M059J (cell line): ENCODE measurements around the gene MBD3L4. TPM values are rescaled to one million over a fixed set of nuclear protein-coding genes. Genes with fewer than 3 reads are reported as not detected.

Source experiments
- total RNA-seq: library from RNA; depleted of rRNA; stranded (reverse); fragments of >200 nt; shearing (Covaris generic); gene quantifications from 2 replicates; pipeline ENCODE4 v1.2.3, GENCODE V29; 2014; rRNA removed

MBD3L4 gene
- total RNA-seq, 1 experiment from 2014 or later = not detected

Other genes with a start within 250 kb of the MBD3L4 start
- gene ADGRE1, start 152.6 kb downstream of the MBD3L4 start, total RNA-seq = 0.79 and 0.89 TPM in 2 replicates
- not detected in 2 replicates for gene MBD3L2B, start 18.7 kb downstream of the MBD3L4 start, total RNA-seq
- gene MBD3L5, start 9.6 kb downstream of the MBD3L4 start, total RNA-seq = not detected in 2 replicates
- not detected in 2 replicates for gene MBD3L2, start 9.1 kb upstream of the MBD3L4 start, total RNA-seq
- gene MBD3L3, start 18.5 kb upstream of the MBD3L4 start, total RNA-seq = not detected in 2 replicates
- gene ZNF557, start 29.5 kb upstream of the MBD3L4 start, total RNA-seq = 7.2 and 13.3 TPM in 2 replicates